GM18511 (cell line): Measurements from ENCODE around the gene GRIK5.
A peak's percentile ranks its signal among the peaks of the same experiment; 100 is the strongest.
"Not testable (repeated sequence)": the region's sequence is repeated elsewhere in the genome, so short reads cannot be mapped to it uniquely, and the experiment has no call there.

Experiments
- ATAC-seq: cut with Tn5 transposase; IDR thresholded peaks from one replicate; pipeline ENCODE4 v1.9.1; 2021; ENCODE audit warnings: mild to moderate bottlenecking, moderate library complexity; ENCODE audit not compliant: unreplicated experiment

GRIK5 gene

GRCh38 chr19:42053037-42053935, 16.7 kb downstream of the GRIK5 start:
- ATAC-seq = no peak

- ATAC-seq = no peak
These were observed 17.7 kb downstream of the GRIK5 start for GRCh38 chr19:42052241-42052863.

GRCh38 chr19:42051166-42052115, 18.6 kb downstream of the GRIK5 start:
- ATAC-seq = no peak

- no peak for ATAC-seq
These were observed 21.0 kb downstream of the GRIK5 start for GRCh38 chr19:42048992-42049391.

- no peak for ATAC-seq
These were observed 24.4 kb downstream of the GRIK5 start for GRCh38 chr19:42045575-42045974.

GRCh38 chr19:42042455-42043170, 27.4 kb downstream of the GRIK5 start:
- ATAC-seq = no peak

- not testable (repeated sequence) for ATAC-seq
These were observed 29.5 kb downstream of the GRIK5 start for GRCh38 chr19:42040491-42040890.

- no peak for ATAC-seq
These were observed 30.0 kb downstream of the GRIK5 start for GRCh38 chr19:42040031-42040430.

- no peak for ATAC-seq
These were observed 31.3 kb downstream of the GRIK5 start for GRCh38 chr19:42038666-42039065.

- no peak for ATAC-seq
These were observed 32.4 kb downstream of the GRIK5 start for GRCh38 chr19:42037649-42038048.

GRCh38 chr19:42034640-42035391, 35.2 kb downstream of the GRIK5 start:
- ATAC-seq = peak; percentile 51

- ATAC-seq = no peak
These were observed 36.6 kb downstream of the GRIK5 start for GRCh38 chr19:42033413-42033812.

GRCh38 chr19:42032431-42032830, 37.6 kb downstream of the GRIK5 start:
- no peak for ATAC-seq

GRCh38 chr19:42030645-42031440, 39.2 kb downstream of the GRIK5 start:
- ATAC-seq = no peak

- ATAC-seq = no peak
These were observed 41.4 kb downstream of the GRIK5 start for GRCh38 chr19:42028304-42029216.

GRCh38 chr19:42024622-42025111, 45.3 kb downstream of the GRIK5 start:
- no peak for ATAC-seq

GRCh38 chr19:42023943-42024260, 46.1 kb downstream of the GRIK5 start:
- ATAC-seq = no peak
